ENCODE data around the gene TDRD1. TPM values are rescaled to one million over a fixed set of nuclear protein-coding genes. Genes with fewer than 3 reads are reported as not detected.

The TDRD1 gene
- total RNA-seq, 4 donors from 2014 or later, result 0.10 TPM; not detected in 3

DNA sequence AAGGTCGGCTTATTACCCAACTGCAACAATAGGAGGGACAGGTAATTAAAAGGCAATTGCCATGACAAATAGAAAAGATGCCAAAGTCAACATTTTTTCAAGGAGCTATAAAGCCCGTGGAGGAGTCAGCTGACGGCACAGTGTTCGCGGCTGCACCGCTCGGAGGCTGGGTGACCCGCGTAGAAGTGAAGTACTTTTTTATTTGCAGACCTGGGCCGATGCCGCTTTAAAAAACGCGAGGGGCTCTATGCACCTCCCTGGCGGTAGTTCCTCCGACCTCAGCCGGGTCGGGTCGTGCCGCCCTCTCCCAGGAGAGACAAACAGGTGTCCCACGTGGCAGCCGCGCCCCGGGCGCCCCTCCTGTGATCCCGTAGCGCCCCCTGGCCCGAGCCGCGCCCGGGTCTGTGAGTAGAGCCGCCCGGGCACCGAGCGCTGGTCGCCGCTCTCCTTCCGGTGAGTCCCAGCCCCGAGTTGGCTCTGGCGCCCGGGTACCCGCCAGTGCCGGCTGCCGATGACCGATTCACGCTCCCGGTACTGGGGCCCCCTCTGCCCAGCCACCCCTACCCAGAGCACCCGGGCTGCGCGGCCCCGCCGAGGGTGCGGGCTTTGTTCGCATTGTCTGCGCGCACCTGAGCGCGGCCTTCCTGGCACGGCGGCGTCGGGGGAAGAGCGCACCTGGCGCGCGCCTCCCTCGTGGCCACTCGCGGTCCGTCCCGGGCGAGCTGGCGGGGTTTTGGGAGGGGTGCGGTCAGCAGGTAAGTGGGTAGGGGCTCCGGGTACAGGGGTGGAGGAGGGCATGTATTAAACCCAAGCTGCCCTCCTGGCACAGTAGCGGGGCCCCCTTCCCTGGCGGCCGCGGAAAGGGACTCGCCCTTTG lies 60.2 kb downstream of the TDRD1 start, which contains the start of gene VWA2:
Gene VWA2 (plus strand): TSS at position 138 of the 877 bp plus-strand sequence. CDS start 9,460 bp downstream, outside the sequence.
- in situ Hi-C loops (cut with MboI; ENCODE audit: low sequenced_read_pairs in 4 of 4), result no loop called here
- Histone ChIP-seq H3K4me3 (peak within 1 kb of the TSS; percentile 48 to 55 (median 52)), H3K36me3 (no peaks in the 10 kb centered on the region), H3K4me1 (peaks cover 0 to 3% of the 10 kb centered on the region in 2 donors), H3K9me3 (no peaks in the 10 kb centered on the region), H3K27me3 (peaks cover 19 to 44% (median 22%) of the 10 kb centered on the region in 3 donors), H3K27ac (no peak within 1 kb of the TSS)
- intact Hi-C loops (cut with DNase I; ENCODE audit: low total_unique reads), result no loop called here
- TF ChIP-seq CTCF (IDR thresholded peaks at IDR 0.05 in 4 of 5, conservative IDR thresholded peaks at IDR 0.05 in 1 of 5) (peak in 3 of 5 experiments; percentile 21 to 42 (median 27)), POLR2A (IDR thresholded peaks at IDR 0.05) (no peak)
- DNase-seq, result no peak
- ATAC-seq, result peak; percentile 39 to 51

DNA sequence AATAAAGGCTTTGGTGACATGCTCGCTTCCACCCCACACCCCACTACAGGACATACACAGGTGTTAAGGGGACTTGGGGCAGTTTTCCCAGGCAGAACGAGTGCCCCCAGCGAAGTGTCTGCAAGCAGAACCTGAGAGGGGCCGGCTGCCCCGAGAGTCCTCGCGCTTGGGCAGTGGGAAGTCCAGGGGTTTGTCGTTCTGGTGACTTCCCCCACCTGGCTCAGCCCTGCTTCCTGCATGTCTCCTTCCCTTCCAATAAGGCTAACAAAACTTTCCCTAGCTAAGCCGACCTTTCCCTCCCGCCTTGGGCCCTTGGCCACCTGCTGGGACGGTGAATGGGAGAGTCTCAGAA lies 60.8 kb downstream of the TDRD1 start:
- Histone ChIP-seq H3K27me3 (peaks cover 19 to 44% (median 22%) of the 10 kb centered on the region in 3 donors), H3K27ac (no peak overlapping the region), H3K4me1 (peaks cover 0 to 3% of the 10 kb centered on the region in 2 donors), H3K36me3 (no peaks in the 10 kb centered on the region), H3K4me3 (peak overlapping the region in 1 of 4 donors; percentile 53), H3K9me3 (no peaks in the 10 kb centered on the region)
- intact Hi-C loops (cut with DNase I; ENCODE audit: low total_unique reads), result no loop called here
- DNase-seq (no peak), ATAC-seq (no peak)
- TF ChIP-seq POLR2A (IDR thresholded peaks at IDR 0.05) (no peak), CTCF (IDR thresholded peaks at IDR 0.05 in 4 of 5, conservative IDR thresholded peaks at IDR 0.05 in 1 of 5) (no peak)
- in situ Hi-C loops (cut with MboI; ENCODE audit: low sequenced_read_pairs in 4 of 4), result no loop called here

GRCh38 chr10:114242235-114242634 lies 63.1 kb downstream of the TDRD1 start:
- Histone ChIP-seq H3K4me1 (peaks cover 0 to 3% of the 10 kb centered on the region in 2 donors), H3K27me3 (peaks cover 14 to 31% (median 22%) of the 10 kb centered on the region in 3 donors), H3K27ac (no peak overlapping the region), H3K9me3 (no peaks in the 10 kb centered on the region), H3K4me3 (no peak overlapping the region), H3K36me3 (no peaks in the 10 kb centered on the region)
- no peak for DNase-seq
- TF ChIP-seq CTCF (IDR thresholded peaks at IDR 0.05 in 4 of 5, conservative IDR thresholded peaks at IDR 0.05 in 1 of 5), result no peak
- TF ChIP-seq POLR2A (IDR thresholded peaks at IDR 0.05), result no peak
- intact Hi-C loops (cut with DNase I; ENCODE audit: low total_unique reads) (no loop called here), in situ Hi-C loops (cut with MboI; ENCODE audit: low sequenced_read_pairs in 4 of 4) (no loop called here)
- no peak for ATAC-seq

DNA sequence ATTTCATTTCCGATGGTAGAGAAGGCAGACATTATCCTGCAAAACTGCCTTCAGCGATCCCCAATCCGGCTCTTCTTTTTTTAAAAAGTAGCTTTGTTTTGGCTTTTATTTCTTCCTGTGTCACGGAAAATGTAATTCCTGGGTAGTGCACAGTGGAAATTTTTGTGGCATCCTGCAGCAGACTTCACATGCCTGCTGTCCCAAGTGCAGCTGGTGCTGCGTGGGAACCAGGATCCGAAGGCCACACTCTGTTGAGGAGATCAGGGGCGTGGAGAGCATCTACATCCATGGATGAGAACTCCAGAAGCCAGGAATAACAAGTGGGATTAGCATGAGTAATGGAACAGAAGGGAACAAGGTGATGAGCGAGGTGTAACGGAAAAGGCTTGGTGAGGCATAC lies 64.5 kb downstream of the TDRD1 start:
- Histone ChIP-seq H3K4me1 (peaks cover 0 to 3% of the 10 kb centered on the region in 2 donors), H3K9me3 (no peaks in the 10 kb centered on the region), H3K4me3 (no peak overlapping the region), H3K27me3 (peaks cover 6 to 17% (median 15%) of the 10 kb centered on the region in 3 donors), H3K36me3 (no peaks in the 10 kb centered on the region), H3K27ac (no peak overlapping the region)
- DNase-seq, result no peak
- intact Hi-C loops (cut with DNase I; ENCODE audit: low total_unique reads), result no loop called here
- TF ChIP-seq CTCF (IDR thresholded peaks at IDR 0.05 in 4 of 5, conservative IDR thresholded peaks at IDR 0.05 in 1 of 5) (no peak), POLR2A (IDR thresholded peaks at IDR 0.05) (no peak)
- no peak for ATAC-seq
- in situ Hi-C loops (cut with MboI; ENCODE audit: low sequenced_read_pairs in 4 of 4), result no loop called here

Data from gastrocnemius medialis (tissue), 4 donors.